SH-SY5Y (cell line): ENCODE results near the gene PLAC1.

Experiments
- GATA2 ChIP-seq: IDR thresholded peaks from 2 replicates; pipeline ENCODE4 v1.6.1; 2011; ENCODE audit warnings: mild to moderate bottlenecking, low read depth, low read length
- GATA3 ChIP-seq: IDR thresholded peaks from 2 replicates; pipeline ENCODE4 v1.6.1; 2011; ENCODE audit warnings: low read depth, mild to moderate bottlenecking, low read length, moderate library complexity

DNA sequence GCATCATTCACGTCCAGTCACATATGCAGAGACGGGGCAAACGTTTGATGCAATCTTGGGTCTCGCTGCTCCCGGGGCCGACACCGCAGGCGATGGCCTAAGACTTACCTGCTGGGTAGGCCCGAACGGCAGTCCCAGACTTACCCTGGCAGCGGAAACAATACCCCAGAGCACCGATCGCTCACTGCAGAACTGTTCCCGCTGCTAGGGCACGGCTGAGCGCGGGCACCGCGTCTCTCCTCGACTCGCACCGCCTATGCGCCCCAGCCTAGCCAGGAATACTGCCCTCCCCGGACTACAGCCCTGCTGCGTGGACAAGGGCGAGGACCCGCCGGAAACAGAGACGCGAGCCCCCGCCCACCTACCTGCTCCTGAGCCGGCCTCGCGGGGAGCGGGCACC, 112.1 kb downstream of the PLAC1 start:
- TF ChIP-seq GATA3 (no peak), GATA2 (no peak)
